HG03439 (cell line): ENCODE results near the gene IL23R.
"Not testable (repeated sequence)": the region's sequence is repeated elsewhere in the genome, so short reads cannot be mapped to it uniquely, and the experiment has no call there.

Experiments
- ATAC-seq: cut with Tn5 transposase; IDR thresholded peaks from one replicate; pipeline ENCODE4 v1.9.1; 2021; ENCODE audit warnings: mild to moderate bottlenecking, moderate library complexity; ENCODE audit not compliant: unreplicated experiment

Gene IL23R

GRCh38 chr1:67166196-67166595 is at the start of gene IL23R:
Gene IL23R (plus strand): TSS chr1:67166454. CDS start chr1:67168121, 1,667 bp downstream.
- ATAC-seq = peak; percentile 90

- ATAC-seq = no peak
Measured at GRCh38 chr1:67118191-67118590, 48.1 kb upstream of the IL23R start.

- ATAC-seq = no peak
Measured at GRCh38 chr1:67118646-67119045, 47.6 kb upstream of the IL23R start.

- no peak for ATAC-seq
Measured at GRCh38 chr1:67120855-67121619, 45.2 kb upstream of the IL23R start.

GRCh38 chr1:67124455-67124854 is 41.8 kb upstream of the IL23R start:
- ATAC-seq = no peak

- no peak for ATAC-seq
Measured at GRCh38 chr1:67126111-67126746, 40.0 kb upstream of the IL23R start.

- no peak for ATAC-seq
Measured at GRCh38 chr1:67126974-67127373, 39.3 kb upstream of the IL23R start.

GRCh38 chr1:67130673-67131072 is 35.6 kb upstream of the IL23R start:
- ATAC-seq = no peak

GRCh38 chr1:67133177-67133576 is 33.1 kb upstream of the IL23R start:
- no peak for ATAC-seq

- no peak for ATAC-seq
Measured at GRCh38 chr1:67134695-67135094, 31.6 kb upstream of the IL23R start, which contains the start of gene C1orf141. Gene C1orf141 (minus strand): TSS chr1:67134970. CDS start chr1:67127240, 7,730 bp downstream.

- ATAC-seq = no peak
Measured at GRCh38 chr1:67135354-67135753, 30.9 kb upstream of the IL23R start.

- no peak for ATAC-seq
Measured at GRCh38 chr1:67137307-67137753, 28.9 kb upstream of the IL23R start.

GRCh38 chr1:67138813-67139499 is 27.3 kb upstream of the IL23R start:
- ATAC-seq = no peak

GRCh38 chr1:67140460-67140859 is 25.8 kb upstream of the IL23R start:
- no peak for ATAC-seq

- not testable (repeated sequence) for ATAC-seq
Measured at GRCh38 chr1:67141832-67142231, 24.4 kb upstream of the IL23R start.

GRCh38 chr1:67142931-67143330 is 23.3 kb upstream of the IL23R start:
- no peak for ATAC-seq

GRCh38 chr1:67143966-67144365 is 22.3 kb upstream of the IL23R start:
- no peak for ATAC-seq

- ATAC-seq = no peak
Measured at GRCh38 chr1:67144696-67145095, 21.6 kb upstream of the IL23R start.

- ATAC-seq = no peak
Measured at GRCh38 chr1:67146101-67146500, 20.2 kb upstream of the IL23R start.

- no peak for ATAC-seq
Measured at GRCh38 chr1:67146539-67146938, 19.7 kb upstream of the IL23R start.

- ATAC-seq = not testable (repeated sequence)
Measured at GRCh38 chr1:67147973-67148372, 18.3 kb upstream of the IL23R start.
